ENCODE measurements around the gene TGFBR3L. TPM values are rescaled to one million over a fixed set of nuclear protein-coding genes. Genes with fewer than 3 reads are reported as not detected.

The TGFBR3L gene
- total RNA-seq, 1 experiment from 2014 or later: 4.1 TPM

DNA sequence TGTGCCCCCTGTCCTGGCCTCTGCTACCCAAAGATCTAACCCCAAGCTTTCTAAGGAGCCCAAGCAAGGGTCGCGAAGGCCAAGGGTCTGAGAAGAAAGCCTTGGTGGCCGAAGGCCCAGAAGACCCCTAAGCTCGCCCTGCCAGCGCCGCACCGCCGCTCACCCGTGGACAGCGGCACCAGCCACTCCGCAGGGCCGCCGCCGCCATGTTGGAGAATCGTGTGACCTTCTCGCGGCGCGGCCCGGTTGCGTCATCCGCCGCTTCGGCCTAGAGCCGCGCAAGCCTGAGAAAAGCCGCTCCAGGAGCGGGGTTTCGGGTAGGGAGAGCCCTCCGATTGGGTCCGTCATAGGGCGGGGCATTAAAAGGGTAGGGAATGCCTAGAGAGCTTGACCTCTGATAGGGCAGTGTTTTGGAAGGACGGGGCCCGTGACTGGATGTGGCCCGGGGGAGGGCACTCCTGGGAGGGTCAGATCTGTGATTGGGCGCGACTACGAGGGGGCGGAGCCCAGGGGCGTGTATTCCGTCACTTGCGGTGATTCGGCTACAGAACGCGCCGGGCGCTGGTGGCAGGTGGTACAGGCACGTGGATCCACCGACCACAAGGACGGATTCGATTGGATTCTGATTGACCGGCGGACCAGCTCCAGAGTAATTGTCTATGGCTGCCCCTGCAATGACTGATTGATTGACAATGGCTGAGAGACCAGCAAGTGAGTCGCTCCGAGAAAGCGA, 29.0 kb downstream of the TGFBR3L start, which contains the start of gene TIMM44 (continued):
- TF ChIP-seq, protein P1, sequence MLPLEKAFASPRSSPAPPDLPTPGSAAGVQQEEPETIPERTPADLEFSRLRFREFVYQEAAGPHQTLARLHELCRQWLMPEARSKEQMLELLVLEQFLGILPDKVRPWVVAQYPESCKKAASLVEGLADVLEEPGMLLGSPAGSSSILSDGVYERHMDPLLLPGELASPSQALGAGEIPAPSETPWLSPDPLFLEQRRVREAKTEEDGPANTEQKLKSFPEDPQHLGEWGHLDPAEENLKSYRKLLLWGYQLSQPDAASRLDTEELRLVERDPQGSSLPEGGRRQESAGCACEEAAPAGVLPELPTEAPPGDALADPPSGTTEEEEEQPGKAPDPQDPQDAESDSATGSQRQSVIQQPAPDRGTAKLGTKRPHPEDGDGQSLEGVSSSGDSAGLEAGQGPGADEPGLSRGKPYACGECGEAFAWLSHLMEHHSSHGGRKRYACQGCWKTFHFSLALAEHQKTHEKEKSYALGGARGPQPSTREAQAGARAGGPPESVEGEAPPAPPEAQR (CRISPR knock-in tag; IDR thresholded peaks at IDR 0.05): no peak
- TF ChIP-seq FOXP1 (CRISPR knock-in tag; IDR thresholded peaks at IDR 0.05; ENCODE audit: borderline replicate concordance) (peak; percentile 69), ZNF281 (CRISPR knock-in tag; IDR thresholded peaks at IDR 0.05) (no peak), ARID4B (CRISPR knock-in tag; IDR thresholded peaks at IDR 0.05; ENCODE audit: borderline replicate concordance) (peak; percentile 33), EMX1 (CRISPR knock-in tag; IDR thresholded peaks at IDR 0.05) (0 out of 2 replicates have a peak, but pooled peaks have one; percentile 55), USF1 (CRISPR knock-in tag; IDR thresholded peaks at IDR 0.05) (peak; percentile 77), ZNF416 (CRISPR knock-in tag; IDR thresholded peaks at IDR 0.05) (peak; percentile 4; the same call in 1 of the 2 replicates), RELA (CRISPR knock-in tag; IDR thresholded peaks at IDR 0.05; ENCODE audit: borderline replicate concordance) (no peak), ZNF121 (CRISPR knock-in tag; IDR thresholded peaks at IDR 0.05) (no peak), TCF7 (CRISPR knock-in tag; IDR thresholded peaks at IDR 0.05; ENCODE audit: low read depth) (0 out of 2 replicates have a peak, but pooled peaks have one; percentile 66), PRRX2 (CRISPR knock-in tag; IDR thresholded peaks at IDR 0.05) (peak; percentile 50; the same call in 1 of the 2 replicates), ZNF263 (CRISPR knock-in tag; IDR thresholded peaks at IDR 0.05; ENCODE audit: low read depth) (no peak), OVOL2 (CRISPR knock-in tag; IDR thresholded peaks at IDR 0.05; ENCODE audit: borderline replicate concordance) (no peak), IRF1 (CRISPR knock-in tag; IDR thresholded peaks at IDR 0.05) (no peak), MYBL2 (CRISPR knock-in tag; IDR thresholded peaks at IDR 0.05) (peak; percentile 80), GRHL2 (CRISPR knock-in tag; IDR thresholded peaks at IDR 0.05; ENCODE audit: insufficient replicate concordance, severe bottlenecking) (no peak), ATF3 (CRISPR knock-in tag; conservative IDR thresholded peaks at IDR 0.05) (peak; percentile 97), ETV6 (CRISPR knock-in tag; IDR thresholded peaks at IDR 0.05) (peak; percentile 39; the same call in 1 of the 2 replicates), HMGXB4 (CRISPR knock-in tag; IDR thresholded peaks at IDR 0.05) (peak; percentile 42; the same call in 1 of the 2 replicates), TEAD1 (CRISPR knock-in tag; IDR thresholded peaks at IDR 0.05) (no peak), GABPB1 (CRISPR knock-in tag; IDR thresholded peaks at IDR 0.05) (peak; percentile 99), ZNF219 (CRISPR knock-in tag; IDR thresholded peaks at IDR 0.05; ENCODE audit: borderline replicate concordance) (no peak), TP53 (CRISPR knock-in tag; IDR thresholded peaks at IDR 0.05) (peak; percentile 76)
